ENCODE measurements around the gene CAPNS1. TPM values are rescaled to one million over a fixed set of nuclear protein-coding genes. Genes with fewer than 3 reads are reported as not detected.

CAPNS1 gene
- total and polyA plus RNA-seq, 9 of the 15 experiments (the other 6 are each of a cell fraction or from before 2014, with no cell fraction given): 77.9 to 576 (median 258) TPM

- TF ChIP-seq MGA (IDR thresholded peaks at IDR 0.05) (no peak), THRB (CRISPR knock-in tag; conservative IDR thresholded peaks at IDR 0.05) (no peak)
These were observed 42.9 kb downstream of the CAPNS1 start (continued) for GRCh38 chr19:36182612-36183244.

Measured in K562 (cell line).